Keratinocyte (primary cell): ENCODE data around the gene JHY. TPM values are rescaled to one million over a fixed set of nuclear protein-coding genes. Genes with fewer than 3 reads are reported as not detected.

Source experiments
- DNase-seq: peaks from one replicate; pipeline ENCODE4 v3.0.0-alpha.2; 2011; ENCODE audit warnings: low read depth, missing footprints, low spot score
- FAIRE-seq: peaks from 2 replicates; lab custom pipeline; 2011; peaks lifted over from hg19 to GRCh38; lab: Jason Lieb, UNC
- H2AFZ ChIP-seq: 2 replicates; pipeline ENCODE4 v1.6.0; 2012; ENCODE audit warnings: low read length, control low read depth, inconsistent platforms; ENCODE audit not compliant: control insufficient read depth
- H3K27ac ChIP-seq: 2 replicates; pipeline ENCODE4 v1.5.1; 2011; ENCODE audit warnings: low read length; ENCODE audit not compliant: control insufficient read depth, insufficient read depth
- H3K27me3 ChIP-seq: 3 replicates; pipeline ENCODE4 v1.6.0; 2011; ENCODE audit warnings: low read length; ENCODE audit not compliant: control insufficient read depth, insufficient read depth; ENCODE audit errors: extremely low read depth
- H3K36me3 ChIP-seq, 2 experiments: 2 replicates in 1 of 2; 3 replicates in 1 of 2; pipeline ENCODE4 v1.5.1; 2011; ENCODE audit warnings: low read length in 2 of 2, mild to moderate bottlenecking in 1 of 2; ENCODE audit not compliant: control insufficient read depth in 2 of 2, insufficient read depth in 2 of 2; ENCODE audit errors: extremely low read depth in 1 of 2
- H3K4me1 ChIP-seq: 3 replicates; pipeline ENCODE4 v1.5.1; 2011; ENCODE audit warnings: low read length; ENCODE audit not compliant: control insufficient read depth, insufficient read depth; ENCODE audit errors: extremely low read depth
- H3K4me2 ChIP-seq: 3 replicates; pipeline ENCODE4 v1.6.0; 2011; ENCODE audit warnings: low read depth, low read length; ENCODE audit not compliant: control insufficient read depth, insufficient read depth; ENCODE audit errors: extremely low read depth
- H3K4me3 ChIP-seq, 3 experiments: fragments of 200-600 bp in 1 of 3; sonication (generic) in 1 of 3; 2 replicates in 2 of 3; 3 replicates in 1 of 3; pipeline ENCODE4 v1.5.1; 2011 to 2016; ENCODE audit warnings: low read length in 3 of 3, mild to moderate bottlenecking in 3 of 3, control low read depth in 2 of 3, inconsistent platforms in 1 of 3, low read depth in 1 of 3, mixed read lengths in 1 of 3, mixed run types in 1 of 3, moderate library complexity in 1 of 3; ENCODE audit not compliant: control insufficient read depth in 2 of 3, insufficient read depth in 2 of 3; ENCODE audit errors: extremely low read depth in 1 of 3
- H3K79me2 ChIP-seq: 2 replicates; pipeline ENCODE4 v1.6.0; 2012; ENCODE audit warnings: low read length; ENCODE audit not compliant: control insufficient read depth, insufficient read depth
- H3K9ac ChIP-seq: 3 replicates; pipeline ENCODE4 v1.6.0; 2011; ENCODE audit warnings: low read length; ENCODE audit not compliant: control insufficient read depth, insufficient read depth; ENCODE audit errors: extremely low read depth
- H3K9me1 ChIP-seq: 3 replicates; pipeline ENCODE4 v1.6.0; 2011; ENCODE audit warnings: low read length; ENCODE audit not compliant: control insufficient read depth, insufficient read depth; ENCODE audit errors: extremely low read depth
- H3K9me3 ChIP-seq: 2 replicates; pipeline ENCODE4 v1.5.1; 2012; ENCODE audit warnings: low read depth, low read length; ENCODE audit not compliant: control insufficient read depth
- H4K20me1 ChIP-seq: 3 replicates; pipeline ENCODE4 v1.6.0; 2011; ENCODE audit warnings: low read length; ENCODE audit not compliant: control insufficient read depth, insufficient read depth; ENCODE audit errors: extremely low read depth
- EZH2 ChIP-seq: IDR thresholded peaks from one replicate; pipeline ENCODE4 v1.6.1; 2012; ENCODE audit warnings: inconsistent platforms, mild to moderate bottlenecking, low read length, moderate library complexity
- dilution Hi-C: fragments of 300-500 bp; cut with MboI; formaldehyde crosslinking; loops from one replicate; pipeline ENCODE4 v1.7.0; 2020; ENCODE audit warnings: low sequenced_read_pairs; ENCODE audit not compliant: extremely low pct_ligation_motif_present
- polyA plus RNA-seq, 5 experiments: library from polyadenylated mRNA; depleted of rRNA in 3 of 5; stranded (reverse) in 3 of 5; stranded (forward) in 1 of 5; unstranded in 1 of 5; fragments of >200 nt; gene quantifications; 1 replicate in 1 of 5; 2 replicates in 3 of 5; 3 replicates in 1 of 5; pipeline versions ENCODE4 v1.2.1 to v1.2.3, GENCODE V29; 2011 to 2012; ENCODE audit warnings: missing spikeins in 2 of 5, low read depth in 1 of 5, low replicate concordance in 1 of 5
- TF ChIP-seq, protein P1 (sequence below), 3 experiments: IDR thresholded peaks in 1 of 3; conservative IDR thresholded peaks in 1 of 3; optimal IDR thresholded peaks in 1 of 3; 2 replicates in 2 of 3; 3 replicates in 1 of 3; pipeline versions ENCODE3 to v1.5.1; 2011; ENCODE audit warnings: low read length in 3 of 3, mild to moderate bottlenecking in 3 of 3, moderate library complexity in 2 of 3, control low read depth in 1 of 3, inconsistent platforms in 1 of 3; ENCODE audit not compliant: insufficient read depth in 2 of 3; ENCODE audit errors: extremely low read depth in 1 of 3

The JHY gene
- polyA plus RNA-seq, 1 donor (not counting 4 experiments of a cell fraction or from before 2014, with no cell fraction given), result 3.9 TPM

DNA sequence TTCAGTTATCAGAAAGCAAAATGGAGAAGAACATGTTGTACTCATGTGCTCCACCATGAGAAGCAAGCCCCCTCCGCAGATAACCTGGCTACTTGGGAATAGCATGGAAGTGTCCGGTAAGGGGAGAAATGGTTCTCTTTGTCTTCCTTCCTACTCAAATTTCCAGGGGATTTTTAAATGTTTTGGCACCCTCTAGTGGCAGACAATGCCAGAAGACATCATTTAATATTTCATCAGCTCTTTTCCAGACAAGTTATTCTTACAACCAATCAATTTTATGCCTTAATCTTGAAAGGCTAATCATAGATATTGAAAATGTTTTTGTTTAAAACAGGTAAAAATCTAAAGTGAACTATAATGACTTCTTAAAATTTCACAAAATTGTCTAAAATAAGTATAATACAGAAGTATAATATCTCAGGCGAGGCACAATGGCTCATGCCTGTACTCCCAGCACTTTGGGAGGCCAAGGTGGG lies 28.6 kb upstream of the JHY start:
- H3K27me3 ChIP-seq, result no peaks in the 10 kb centered on the region
- DNase-seq, result no peak

DNA sequence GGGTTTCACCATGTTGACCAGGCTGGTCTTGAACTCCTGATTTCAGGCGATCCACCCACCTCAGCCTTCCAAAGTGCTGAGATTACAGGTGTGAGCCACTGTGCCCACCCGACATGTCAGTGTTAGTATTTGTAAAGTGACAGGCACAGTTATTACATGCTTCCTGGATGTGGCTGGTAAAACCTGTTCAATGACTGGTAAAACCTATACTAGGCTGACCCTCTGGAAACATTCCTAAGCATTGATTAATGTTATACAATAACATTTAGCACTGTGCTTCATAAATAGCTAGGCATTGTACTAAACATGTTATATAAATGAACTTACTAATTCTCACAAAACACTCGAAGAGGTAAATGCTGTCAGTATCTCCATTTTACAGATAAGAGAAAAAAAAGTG lies 20.9 kb upstream of the JHY start:
- Histone ChIP-seq H2AFZ (no peak overlapping the region), H4K20me1 (no peaks in the 10 kb centered on the region), H3K4me1 (peaks cover 14% of the 10 kb centered on the region), H3K9me1 (no peaks in the 10 kb centered on the region), H3K27ac (no peak overlapping the region), H3K4me3 (no peak overlapping the region), H3K27me3 (no peaks in the 10 kb centered on the region), H3K4me2 (peak overlapping the region; percentile 29), H3K9ac (no peak overlapping the region), H3K36me3 (no peaks in the 10 kb centered on the region), H3K79me2 (no peaks in the 10 kb centered on the region), H3K9me3 (no peaks in the 10 kb centered on the region)
- DNase-seq (no peak), FAIRE-seq (no peak)
- dilution Hi-C loops, result no loop called here
- no peak for TF ChIP-seq EZH2
- TF ChIP-seq, protein P1, sequence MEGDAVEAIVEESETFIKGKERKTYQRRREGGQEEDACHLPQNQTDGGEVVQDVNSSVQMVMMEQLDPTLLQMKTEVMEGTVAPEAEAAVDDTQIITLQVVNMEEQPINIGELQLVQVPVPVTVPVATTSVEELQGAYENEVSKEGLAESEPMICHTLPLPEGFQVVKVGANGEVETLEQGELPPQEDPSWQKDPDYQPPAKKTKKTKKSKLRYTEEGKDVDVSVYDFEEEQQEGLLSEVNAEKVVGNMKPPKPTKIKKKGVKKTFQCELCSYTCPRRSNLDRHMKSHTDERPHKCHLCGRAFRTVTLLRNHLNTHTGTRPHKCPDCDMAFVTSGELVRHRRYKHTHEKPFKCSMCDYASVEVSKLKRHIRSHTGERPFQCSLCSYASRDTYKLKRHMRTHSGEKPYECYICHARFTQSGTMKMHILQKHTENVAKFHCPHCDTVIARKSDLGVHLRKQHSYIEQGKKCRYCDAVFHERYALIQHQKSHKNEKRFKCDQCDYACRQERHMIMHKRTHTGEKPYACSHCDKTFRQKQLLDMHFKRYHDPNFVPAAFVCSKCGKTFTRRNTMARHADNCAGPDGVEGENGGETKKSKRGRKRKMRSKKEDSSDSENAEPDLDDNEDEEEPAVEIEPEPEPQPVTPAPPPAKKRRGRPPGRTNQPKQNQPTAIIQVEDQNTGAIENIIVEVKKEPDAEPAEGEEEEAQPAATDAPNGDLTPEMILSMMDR (optimal IDR thresholded peaks at IDR 0.05 in 1 of 3, IDR thresholded peaks at IDR 0.05 in 1 of 3, conservative IDR thresholded peaks at IDR 0.05 in 1 of 3; ENCODE audit: extremely low read depth in 1 of 3, insufficient read depth in 2 of 3, low read length in 3 of 3), result no peak

More for the DNA sequence above, 28.6 kb upstream of the JHY start:
- Histone ChIP-seq H3K27ac (peak overlapping the region; percentile 24), H3K4me1 (peaks cover 36% of the 10 kb centered on the region), H3K9me3 (no peaks in the 10 kb centered on the region), H3K79me2 (no peaks in the 10 kb centered on the region), H3K4me2 (peak overlapping the region; percentile 30), H2AFZ (peak overlapping the region; percentile 48), H3K9ac (no peak overlapping the region), H4K20me1 (no peaks in the 10 kb centered on the region), H3K36me3 (no peaks in the 10 kb centered on the region), H3K4me3 (no peak overlapping the region), H3K9me1 (no peaks in the 10 kb centered on the region)
- dilution Hi-C loops, result no loop called here
- FAIRE-seq, result peak; percentile 88
- TF ChIP-seq EZH2, result no peak
- TF ChIP-seq, protein P1 (optimal IDR thresholded peaks at IDR 0.05 in 1 of 3, IDR thresholded peaks at IDR 0.05 in 1 of 3, conservative IDR thresholded peaks at IDR 0.05 in 1 of 3; ENCODE audit: extremely low read depth in 1 of 3, insufficient read depth in 2 of 3, low read length in 3 of 3), result peak; percentile 26 to 66 (median 32)
